GM12878 (cell line): Measurements from ENCODE around the gene TBC1D32. TPM values are rescaled to one million over a fixed set of nuclear protein-coding genes. Genes with fewer than 3 reads are reported as not detected.

ENCODE experiments used
- ATAC-seq: fragments of 200-7000 bp; cut with Tn5 transposase; 3 replicates; pipeline ENCODE4 v1.9.1; 2020; ENCODE audit warnings: mild to moderate bottlenecking, moderate library complexity
- BruUV-seq: library from RNA; stranded (reverse); fragments of 400-500 nt; replicated peaks from 2 replicates; lab custom pipeline; 2021; lab: Mats Ljungman, UMichigan
- CTCF ChIA-PET: fragments of 300-600 bp; sonication (Branson Sonifier 250); formaldehyde crosslinking; extraction: SDS; loops from one replicate; lab custom pipeline; 2021; ENCODE audit warnings: inconsistent platforms; lab: Yijun Ruan, JAX
- POLR2A ChIA-PET: fragments of 350-600 bp; formaldehyde crosslinking; extraction: SDS; loops from one replicate; lab custom pipeline; 2021; ENCODE audit warnings: inconsistent platforms; lab: Charles Lee
- RAD21 ChIA-PET: fragments of 300-600 bp; sonication (Branson Sonifier 250); formaldehyde crosslinking; loops from one replicate; lab custom pipeline; 2023; ENCODE audit warnings: antibody characterized with exemption; ENCODE audit not compliant: unreplicated experiment; lab: Charles Lee
- SMC1A ChIA-PET: fragments of 300-600 bp; sonication (Branson Sonifier 250); formaldehyde crosslinking; loops from one replicate; lab custom pipeline; 2023; ENCODE audit not compliant: unreplicated experiment, uncharacterized antibody; lab: Charles Lee
- DNase-seq: peaks from one replicate; pipeline ENCODE4 v3.0.0-alpha.2; 2011; ENCODE audit warnings: low read depth, low spot score
- FAIRE-seq: peaks from 3 replicates; lab custom pipeline; 2011; peaks lifted over from hg19 to GRCh38; lab: Jason Lieb, UNC
- H2AFZ ChIP-seq: 2 replicates; pipeline ENCODE4 v1.6.0; 2011; ENCODE audit warnings: low read depth, low read length, control low read depth; ENCODE audit not compliant: control insufficient read depth
- H3K27ac ChIP-seq: 2 replicates; pipeline ENCODE4 v1.5.1; 2011; ENCODE audit warnings: control low read depth; ENCODE audit not compliant: control insufficient read depth, insufficient read depth
- H3K27me3 ChIP-seq, 2 experiments: replicated peaks in 1 of 2; 2 replicates each; pipeline versions ENCODE4 v1.6.0 to v1.6.1; 2011; ENCODE audit warnings: low read length in 1 of 2; ENCODE audit not compliant: control insufficient read depth in 2 of 2, insufficient read depth in 2 of 2
- H3K36me3 ChIP-seq, 2 experiments: 2 replicates each; pipeline ENCODE4 v1.5.1; 2011; ENCODE audit warnings: low read length in 1 of 2; ENCODE audit not compliant: control insufficient read depth in 2 of 2, insufficient read depth in 2 of 2
- H3K4me1 ChIP-seq: 2 replicates; pipeline ENCODE4 v1.6.1; 2011; ENCODE audit warnings: mild to moderate bottlenecking, low read length, moderate library complexity, mixed read lengths; ENCODE audit not compliant: control insufficient read depth, insufficient read depth
- H3K4me2 ChIP-seq: 2 replicates; pipeline ENCODE4 v1.6.0; 2011; ENCODE audit warnings: control low read depth; ENCODE audit not compliant: control insufficient read depth, insufficient read depth
- H3K4me3 ChIP-seq: fragments of 200-600 bp; sonication (generic); 2 replicates; pipeline ENCODE4 v1.5.1; 2016
- H3K79me2 ChIP-seq: 2 replicates; pipeline ENCODE4 v1.6.0; 2011; ENCODE audit warnings: low read length; ENCODE audit not compliant: control insufficient read depth, insufficient read depth
- H3K9ac ChIP-seq: 2 replicates; pipeline ENCODE4 v1.8.0; 2011; ENCODE audit warnings: low read length, control low read depth, mixed read lengths; ENCODE audit not compliant: control insufficient read depth, insufficient read depth
- H3K9me3 ChIP-seq: replicated peaks from 3 replicates; pipeline ENCODE4 v1.5.1; 2011; ENCODE audit warnings: mild to moderate bottlenecking, low read length; ENCODE audit not compliant: control insufficient read depth, insufficient read depth
- H4K20me1 ChIP-seq: 2 replicates; pipeline ENCODE4 v1.6.0; 2011; ENCODE audit not compliant: control insufficient read depth, insufficient read depth
- TAF1 ChIP-seq: IDR thresholded peaks from 2 replicates; pipeline ENCODE4 v1.6.1; 2011; ENCODE audit warnings: mild to moderate bottlenecking, low read depth, low read length, borderline replicate concordance
- WGBS: methylation state at CpG from one replicate; pipeline ENCODE4 v1.1.6; 2016; ENCODE audit warnings: low lambda C conversion rate; ENCODE audit not compliant: insufficient replicate concordance, insufficient coverage; ENCODE audit errors: missing lambda C conversion rate; 5-methylcytosine and 5-hydroxymethylcytosine counted together
- in situ Hi-C: fragments of 300-500 bp; cut with MboI; formaldehyde crosslinking; loops from 9 replicates; pipeline ENCODE4 v1.14.3; 2018; ENCODE audit warnings: mixed read lengths
- intact Hi-C: fragments of 100-400 bp; cut with micrococcal nuclease; formaldehyde crosslinking; loops from one replicate; pipeline ENCODE4 v1.14.2; 2022; ENCODE audit not compliant: unreplicated experiment
- polyA plus RNA-seq, 11 experiments: library from polyadenylated mRNA; depleted of rRNA in 4 of 11; unstranded in 6 of 11; stranded (reverse) in 5 of 11; fragments of >200 nt; fragmentation: Nextera tagmentation in 4 of 11; fragmentation: Illumina TruSeq in 1 of 11; extraction: Ambion mirVana in 4 of 11; extraction: Trizol in 1 of 11; gene quantifications; 1 replicate in 1 of 11; 2 replicates in 10 of 11; pipeline versions ENCODE4 v1.2.1 to v1.2.3, GENCODE V29; 2011 to 2016; ENCODE audit warnings: inconsistent platforms in 2 of 11, missing spikeins in 2 of 11, low read depth in 1 of 11
- total RNA-seq, 4 experiments: library from RNA; depleted of rRNA in 3 of 4; stranded (reverse); fragments of >200 nt in 3 of 4; fragmentation: Illumina TruSeq in 1 of 4; extraction: Trizol in 1 of 4; gene quantifications; 2 replicates each; pipeline versions ENCODE4 v1.2.1 to v1.2.3, GENCODE V29; 2013 to 2021
- TF ChIP-seq, protein P1 (sequence below): IDR thresholded peaks from 2 replicates; pipeline ENCODE4 v1.6.1; 2012; ENCODE audit warnings: improper control_type of control experiment, low read depth, low read length; ENCODE audit not compliant: insufficient replicate concordance
- TF ChIP-seq, protein P2 (sequence below): fragments of 450-650 bp; IDR thresholded peaks from 2 replicates; pipeline ENCODE4 v1.6.1; 2016; ENCODE audit warnings: mild to moderate bottlenecking, moderate library complexity, borderline replicate concordance

TBC1D32 gene
- total and polyA plus RNA-seq, 10 of the 15 experiments (the other 5 are each of a cell fraction or from before 2014, with no cell fraction given): 2.2 to 10.2 (median 4.1) TPM

DNA sequence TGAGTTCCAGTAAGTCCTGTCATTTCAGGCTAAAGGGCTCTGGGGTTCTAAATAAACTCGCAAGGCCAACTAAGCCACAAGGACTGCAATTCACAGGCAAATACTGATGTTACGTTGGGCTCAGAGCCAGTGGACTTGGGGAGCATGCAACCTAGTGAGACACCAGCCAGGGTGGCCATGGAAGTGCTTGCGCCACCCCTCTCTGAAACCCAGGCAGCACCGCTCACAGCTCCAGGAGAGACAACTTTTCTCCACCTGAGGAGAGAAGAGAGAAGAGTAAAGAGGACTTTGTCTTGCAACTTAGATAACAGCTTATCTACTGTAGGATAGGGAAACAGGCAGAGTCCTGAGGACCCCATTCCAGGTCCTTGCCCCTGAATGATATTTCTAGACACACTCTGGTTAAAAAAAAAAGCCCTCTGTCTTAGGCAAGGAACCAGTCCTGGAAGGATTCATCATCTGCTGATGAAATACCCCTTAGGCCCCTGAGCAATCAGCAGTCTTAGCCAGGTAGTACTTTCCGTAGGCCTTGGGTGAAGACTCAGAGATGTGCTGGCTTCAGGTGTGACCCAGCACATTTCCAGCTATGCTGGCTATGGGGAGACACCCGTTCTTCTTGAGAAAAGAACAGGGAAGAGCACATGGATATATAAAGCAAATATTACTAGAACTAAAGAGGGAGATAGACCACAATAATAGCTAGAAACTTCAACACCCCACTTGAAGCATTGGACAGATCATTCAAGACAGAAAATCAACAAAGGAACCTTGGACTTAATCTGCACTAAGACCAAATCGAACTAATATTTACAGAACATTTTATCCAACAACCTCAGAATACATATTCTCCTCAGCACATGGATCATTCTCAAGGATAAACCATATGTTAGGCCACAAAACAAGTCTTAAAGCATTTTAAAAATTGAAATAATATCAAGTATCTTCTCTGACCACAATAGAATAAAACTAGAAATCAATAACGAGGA is 31.5 kb upstream of the TBC1D32 start:
- Histone ChIP-seq H3K79me2 (no peaks in the 10 kb centered on the region), H3K9ac (no peak overlapping the region), H2AFZ (no peak overlapping the region), H3K4me2 (no peak overlapping the region), H3K9me3 (no peaks in the 10 kb centered on the region), H3K27me3 (no peaks in the 10 kb centered on the region), H4K20me1 (no peaks in the 10 kb centered on the region), H3K27ac (no peak overlapping the region), H3K36me3 (no peaks in the 10 kb centered on the region), H3K4me3 (no peak overlapping the region), H3K4me1 (no peaks in the 10 kb centered on the region)
- ATAC-seq (no peak), FAIRE-seq (no peak), DNase-seq (no peak)
- ChIA-PET CTCF (no interaction called here), SMC1A (interaction anchor here (0.7 kb wide), 2 partner anchors 22 to 1496 kb away, joined by 3 read pairs; no protein-coding TSS in a partner anchor), RAD21 (no interaction called here), POLR2A (no interaction called here)
- intact Hi-C loops (no loop called here), in situ Hi-C loops (no loop called here)
- BruUV-seq: no TSS peak
- 27% methylated on average over 8 of the region's 8 CpGs for WGBS
- TF ChIP-seq, protein P1, sequence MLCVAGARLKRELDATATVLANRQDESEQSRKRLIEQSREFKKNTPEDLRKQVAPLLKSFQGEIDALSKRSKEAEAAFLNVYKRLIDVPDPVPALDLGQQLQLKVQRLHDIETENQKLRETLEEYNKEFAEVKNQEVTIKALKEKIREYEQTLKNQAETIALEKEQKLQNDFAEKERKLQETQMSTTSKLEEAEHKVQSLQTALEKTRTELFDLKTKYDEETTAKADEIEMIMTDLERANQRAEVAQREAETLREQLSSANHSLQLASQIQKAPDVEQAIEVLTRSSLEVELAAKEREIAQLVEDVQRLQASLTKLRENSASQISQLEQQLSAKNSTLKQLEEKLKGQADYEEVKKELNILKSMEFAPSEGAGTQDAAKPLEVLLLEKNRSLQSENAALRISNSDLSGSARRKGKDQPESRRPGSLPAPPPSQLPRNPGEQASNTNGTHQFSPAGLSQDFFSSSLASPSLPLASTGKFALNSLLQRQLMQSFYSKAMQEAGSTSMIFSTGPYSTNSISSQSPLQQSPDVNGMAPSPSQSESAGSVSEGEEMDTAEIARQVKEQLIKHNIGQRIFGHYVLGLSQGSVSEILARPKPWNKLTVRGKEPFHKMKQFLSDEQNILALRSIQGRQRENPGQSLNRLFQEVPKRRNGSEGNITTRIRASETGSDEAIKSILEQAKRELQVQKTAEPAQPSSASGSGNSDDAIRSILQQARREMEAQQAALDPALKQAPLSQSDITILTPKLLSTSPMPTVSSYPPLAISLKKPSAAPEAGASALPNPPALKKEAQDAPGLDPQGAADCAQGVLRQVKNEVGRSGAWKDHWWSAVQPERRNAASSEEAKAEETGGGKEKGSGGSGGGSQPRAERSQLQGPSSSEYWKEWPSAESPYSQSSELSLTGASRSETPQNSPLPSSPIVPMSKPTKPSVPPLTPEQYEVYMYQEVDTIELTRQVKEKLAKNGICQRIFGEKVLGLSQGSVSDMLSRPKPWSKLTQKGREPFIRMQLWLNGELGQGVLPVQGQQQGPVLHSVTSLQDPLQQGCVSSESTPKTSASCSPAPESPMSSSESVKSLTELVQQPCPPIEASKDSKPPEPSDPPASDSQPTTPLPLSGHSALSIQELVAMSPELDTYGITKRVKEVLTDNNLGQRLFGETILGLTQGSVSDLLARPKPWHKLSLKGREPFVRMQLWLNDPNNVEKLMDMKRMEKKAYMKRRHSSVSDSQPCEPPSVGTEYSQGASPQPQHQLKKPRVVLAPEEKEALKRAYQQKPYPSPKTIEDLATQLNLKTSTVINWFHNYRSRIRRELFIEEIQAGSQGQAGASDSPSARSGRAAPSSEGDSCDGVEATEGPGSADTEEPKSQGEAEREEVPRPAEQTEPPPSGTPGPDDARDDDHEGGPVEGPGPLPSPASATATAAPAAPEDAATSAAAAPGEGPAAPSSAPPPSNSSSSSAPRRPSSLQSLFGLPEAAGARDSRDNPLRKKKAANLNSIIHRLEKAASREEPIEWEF: no peak
- TF ChIP-seq, protein P2, sequence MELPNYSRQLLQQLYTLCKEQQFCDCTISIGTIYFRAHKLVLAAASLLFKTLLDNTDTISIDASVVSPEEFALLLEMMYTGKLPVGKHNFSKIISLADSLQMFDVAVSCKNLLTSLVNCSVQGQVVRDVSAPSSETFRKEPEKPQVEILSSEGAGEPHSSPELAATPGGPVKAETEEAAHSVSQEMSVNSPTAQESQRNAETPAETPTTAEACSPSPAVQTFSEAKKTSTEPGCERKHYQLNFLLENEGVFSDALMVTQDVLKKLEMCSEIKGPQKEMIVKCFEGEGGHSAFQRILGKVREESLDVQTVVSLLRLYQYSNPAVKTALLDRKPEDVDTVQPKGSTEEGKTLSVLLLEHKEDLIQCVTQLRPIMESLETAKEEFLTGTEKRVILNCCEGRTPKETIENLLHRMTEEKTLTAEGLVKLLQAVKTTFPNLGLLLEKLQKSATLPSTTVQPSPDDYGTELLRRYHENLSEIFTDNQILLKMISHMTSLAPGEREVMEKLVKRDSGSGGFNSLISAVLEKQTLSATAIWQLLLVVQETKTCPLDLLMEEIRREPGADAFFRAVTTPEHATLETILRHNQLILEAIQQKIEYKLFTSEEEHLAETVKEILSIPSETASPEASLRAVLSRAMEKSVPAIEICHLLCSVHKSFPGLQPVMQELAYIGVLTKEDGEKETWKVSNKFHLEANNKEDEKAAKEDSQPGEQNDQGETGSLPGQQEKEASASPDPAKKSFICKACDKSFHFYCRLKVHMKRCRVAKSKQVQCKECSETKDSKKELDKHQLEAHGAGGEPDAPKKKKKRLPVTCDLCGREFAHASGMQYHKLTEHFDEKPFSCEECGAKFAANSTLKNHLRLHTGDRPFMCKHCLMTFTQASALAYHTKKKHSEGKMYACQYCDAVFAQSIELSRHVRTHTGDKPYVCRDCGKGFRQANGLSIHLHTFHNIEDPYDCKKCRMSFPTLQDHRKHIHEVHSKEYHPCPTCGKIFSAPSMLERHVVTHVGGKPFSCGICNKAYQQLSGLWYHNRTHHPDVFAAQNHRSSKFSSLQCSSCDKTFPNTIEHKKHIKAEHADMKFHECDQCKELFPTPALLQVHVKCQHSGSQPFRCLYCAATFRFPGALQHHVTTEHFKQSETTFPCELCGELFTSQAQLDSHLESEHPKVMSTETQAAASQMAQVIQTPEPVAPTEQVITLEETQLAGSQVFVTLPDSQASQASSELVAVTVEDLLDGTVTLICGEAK: no peak
- TF ChIP-seq TAF1: no peak
